Measurements from ENCODE around the gene INVS.
"Not testable (repeated sequence)": the region's sequence is repeated elsewhere in the genome, so short reads cannot be mapped to it uniquely, and the experiment has no call there.

The INVS gene

GRCh38 chr9:100112677-100113336 lies 13.8 kb downstream of the INVS start:
- H3K9me3 ChIP-seq: no peaks in the 10 kb centered on the region
- TF ChIP-seq Cebpa-rat (IDR thresholded peaks at IDR 0.05): no peak
- peaks cover 47% of the 10 kb centered on the region for H3K36me3 ChIP-seq
- no peak overlapping the region for H3K4me3 ChIP-seq
- no peaks in the 10 kb centered on the region for H3K27me3 ChIP-seq
- H3K4me2 ChIP-seq: no peak overlapping the region
- no peaks in the 10 kb centered on the region for H4K20me1 ChIP-seq
- H3K9ac ChIP-seq: no peak overlapping the region
- no peak overlapping the region for H3K27ac ChIP-seq
- H3K4me1 ChIP-seq: no peaks in the 10 kb centered on the region

GRCh38 chr9:100117316-100117715 lies 18.3 kb downstream of the INVS start:
- peaks cover 30% of the 10 kb centered on the region for H3K36me3 ChIP-seq
- no peak overlapping the region for H3K9ac ChIP-seq
- H3K9me3 ChIP-seq: 0 out of 2 replicates have a peak, but pooled peaks cover under 1% of the 10 kb centered on the region
- H4K20me1 ChIP-seq: 0 out of 2 replicates have a peak, but pooled peaks cover 4% of the 10 kb centered on the region
- no peak overlapping the region for H3K4me3 ChIP-seq
- H3K4me2 ChIP-seq: no peak overlapping the region
- H3K27ac ChIP-seq: no peak overlapping the region
- no peak for TF ChIP-seq Cebpa-rat (IDR thresholded peaks at IDR 0.05)
- H3K4me1 ChIP-seq: no peaks in the 10 kb centered on the region
- no peaks in the 10 kb centered on the region for H3K27me3 ChIP-seq

GRCh38 chr9:100120286-100120685 lies 21.2 kb downstream of the INVS start:
- no peak for TF ChIP-seq Cebpa-rat (IDR thresholded peaks at IDR 0.05)

GRCh38 chr9:100125236-100125635 lies 26.2 kb downstream of the INVS start:
- no peaks in the 10 kb centered on the region for H3K27me3 ChIP-seq
- no peaks in the 10 kb centered on the region for H3K4me1 ChIP-seq
- H3K4me3 ChIP-seq: no peak overlapping the region
- H3K4me2 ChIP-seq: no peak overlapping the region
- H3K9ac ChIP-seq: no peak overlapping the region
- no peak overlapping the region for H3K27ac ChIP-seq
- TF ChIP-seq Cebpa-rat (IDR thresholded peaks at IDR 0.05): no peak
- peaks cover 39% of the 10 kb centered on the region for H3K36me3 ChIP-seq
- H3K9me3 ChIP-seq: peaks cover 13% of the 10 kb centered on the region; the same call in 1 of the 2 replicates
- no peaks in the 10 kb centered on the region; the same call in 1 of the 2 replicates for H4K20me1 ChIP-seq

More at GRCh38 chr9:100120286-100120685, 21.2 kb downstream of the INVS start:
- Histone ChIP-seq H3K9me3 (peaks cover 13% of the 10 kb centered on the region; the same call in 1 of the 2 replicates), H3K4me2 (no peak overlapping the region), H3K27me3 (no peaks in the 10 kb centered on the region), H3K9ac (no peak overlapping the region), H3K4me3 (no peak overlapping the region), H3K4me1 (no peaks in the 10 kb centered on the region), H3K27ac (no peak overlapping the region), H4K20me1 (peaks cover 4% of the 10 kb centered on the region; the same call in 1 of the 2 replicates), H3K36me3 (peaks cover 26% of the 10 kb centered on the region)

- H3K27me3 ChIP-seq: no peaks in the 10 kb centered on the region
- peaks cover 13% of the 10 kb centered on the region; the same call in 1 of the 2 replicates for H3K9me3 ChIP-seq
- TF ChIP-seq Cebpa-rat (IDR thresholded peaks at IDR 0.05): no peak
- H3K4me2 ChIP-seq: no peak overlapping the region
- no peaks in the 10 kb centered on the region for H3K4me1 ChIP-seq
- no peak overlapping the region for H3K27ac ChIP-seq
- H4K20me1 ChIP-seq: no peaks in the 10 kb centered on the region; the same call in 1 of the 2 replicates
- H3K36me3 ChIP-seq: peaks cover 33% of the 10 kb centered on the region
- no peak overlapping the region for H3K4me3 ChIP-seq
- no peak overlapping the region for H3K9ac ChIP-seq
Observed at GRCh38 chr9:100125910-100126309, 26.9 kb downstream of the INVS start.

GRCh38 chr9:100126423-100126822 lies 27.4 kb downstream of the INVS start:
- no peak overlapping the region for H3K4me3 ChIP-seq
- H4K20me1 ChIP-seq: no peaks in the 10 kb centered on the region; the same call in 1 of the 2 replicates
- H3K9me3 ChIP-seq: peaks cover 13% of the 10 kb centered on the region; the same call in 1 of the 2 replicates
- TF ChIP-seq Cebpa-rat (IDR thresholded peaks at IDR 0.05): no peak
- H3K36me3 ChIP-seq: peaks cover 29% of the 10 kb centered on the region
- H3K9ac ChIP-seq: no peak overlapping the region
- H3K4me1 ChIP-seq: no peaks in the 10 kb centered on the region
- no peaks in the 10 kb centered on the region for H3K27me3 ChIP-seq
- H3K4me2 ChIP-seq: no peak overlapping the region
- H3K27ac ChIP-seq: no peak overlapping the region

GRCh38 chr9:100129772-100130171 lies 30.7 kb downstream of the INVS start:
- Histone ChIP-seq H3K27me3 (no peaks in the 10 kb centered on the region), H4K20me1 (no peaks in the 10 kb centered on the region; the same call in 1 of the 2 replicates), H3K36me3 (peaks cover 44% of the 10 kb centered on the region), H3K9ac (no peak overlapping the region), H3K4me3 (no peak overlapping the region), H3K4me1 (no peaks in the 10 kb centered on the region), H3K9me3 (no peaks in the 10 kb centered on the region), H3K4me2 (no peak overlapping the region), H3K27ac (no peak overlapping the region)
- TF ChIP-seq Cebpa-rat (IDR thresholded peaks at IDR 0.05): no peak

- H3K27me3 ChIP-seq: no peaks in the 10 kb centered on the region
- no peak overlapping the region for H3K27ac ChIP-seq
- H3K4me3 ChIP-seq: no peak overlapping the region
- H3K4me2 ChIP-seq: no peak overlapping the region
- H4K20me1 ChIP-seq: no peaks in the 10 kb centered on the region; the same call in 1 of the 2 replicates
- no peak for TF ChIP-seq Cebpa-rat (IDR thresholded peaks at IDR 0.05)
- H3K9ac ChIP-seq: no peak overlapping the region
- H3K4me1 ChIP-seq: no peaks in the 10 kb centered on the region
- no peaks in the 10 kb centered on the region for H3K9me3 ChIP-seq
- peaks cover 38% of the 10 kb centered on the region for H3K36me3 ChIP-seq
Observed at GRCh38 chr9:100131216-100131615, 32.2 kb downstream of the INVS start.

- no peak overlapping the region for H3K4me3 ChIP-seq
- no peak overlapping the region for H3K4me2 ChIP-seq
- TF ChIP-seq Cebpa-rat (IDR thresholded peaks at IDR 0.05): no peak
- H4K20me1 ChIP-seq: no peaks in the 10 kb centered on the region; the same call in 1 of the 2 replicates
- no peaks in the 10 kb centered on the region for H3K9me3 ChIP-seq
- no peaks in the 10 kb centered on the region for H3K27me3 ChIP-seq
- no peak overlapping the region for H3K27ac ChIP-seq
- H3K36me3 ChIP-seq: peaks cover 32% of the 10 kb centered on the region
- no peak overlapping the region for H3K9ac ChIP-seq
- no peaks in the 10 kb centered on the region for H3K4me1 ChIP-seq
Observed at GRCh38 chr9:100131875-100132430, 32.9 kb downstream of the INVS start.

GRCh38 chr9:100134731-100135130 lies 35.7 kb downstream of the INVS start:
- Histone ChIP-seq H3K4me1 (no peaks in the 10 kb centered on the region), H3K9me3 (no peaks in the 10 kb centered on the region), H3K4me3 (no peak overlapping the region), H3K36me3 (peaks cover 18% of the 10 kb centered on the region), H4K20me1 (no peaks in the 10 kb centered on the region; the same call in 1 of the 2 replicates), H3K27me3 (no peaks in the 10 kb centered on the region), H3K4me2 (no peak overlapping the region), H3K9ac (no peak overlapping the region), H3K27ac (no peak overlapping the region)
- no peak for TF ChIP-seq Cebpa-rat (IDR thresholded peaks at IDR 0.05)

GRCh38 chr9:100136799-100137198 lies 37.8 kb downstream of the INVS start:
- H3K4me1 ChIP-seq, H3K27ac ChIP-seq, H3K4me3 ChIP-seq: not testable (repeated sequence)

GRCh38 chr9:100140303-100140702 lies 41.3 kb downstream of the INVS start:
- H3K9ac ChIP-seq, H3K9me3 ChIP-seq, H3K27ac ChIP-seq, H3K4me3 ChIP-seq, H3K4me1 ChIP-seq, H3K4me2 ChIP-seq, H3K27me3 ChIP-seq, H4K20me1 ChIP-seq, H3K36me3 ChIP-seq: not testable (repeated sequence)

More at GRCh38 chr9:100136799-100137198, 37.8 kb downstream of the INVS start:
- peaks cover 17% of the 10 kb centered on the region for H3K36me3 ChIP-seq
- not testable (repeated sequence) for H3K9ac ChIP-seq, H4K20me1 ChIP-seq, H3K9me3 ChIP-seq, H3K4me2 ChIP-seq, H3K27me3 ChIP-seq

- not testable (repeated sequence) for H3K9ac ChIP-seq, H3K27me3 ChIP-seq, H3K36me3 ChIP-seq
Observed at GRCh38 chr9:100141862-100142261, 42.8 kb downstream of the INVS start.

More at GRCh38 chr9:100141862-100142261, 42.8 kb downstream of the INVS start:
- H3K4me2 ChIP-seq, H3K4me3 ChIP-seq, H3K4me1 ChIP-seq, H3K9me3 ChIP-seq, H3K27ac ChIP-seq, H4K20me1 ChIP-seq: not testable (repeated sequence)
